Stimulated activated naive CD4-positive, alpha-beta T cell (primary cell): Measurements from ENCODE around the gene CCDC92B.
"Not testable (repeated sequence)": the region's sequence is repeated elsewhere in the genome, so short reads cannot be mapped to it uniquely, and the experiment has no call there.

Experiments used
- DNase-seq, 6 experiments: peaks; one replicate each; lab custom pipeline; 2025; lab: John Stamatoyannopoulos, UW

CCDC92B gene

DNA sequence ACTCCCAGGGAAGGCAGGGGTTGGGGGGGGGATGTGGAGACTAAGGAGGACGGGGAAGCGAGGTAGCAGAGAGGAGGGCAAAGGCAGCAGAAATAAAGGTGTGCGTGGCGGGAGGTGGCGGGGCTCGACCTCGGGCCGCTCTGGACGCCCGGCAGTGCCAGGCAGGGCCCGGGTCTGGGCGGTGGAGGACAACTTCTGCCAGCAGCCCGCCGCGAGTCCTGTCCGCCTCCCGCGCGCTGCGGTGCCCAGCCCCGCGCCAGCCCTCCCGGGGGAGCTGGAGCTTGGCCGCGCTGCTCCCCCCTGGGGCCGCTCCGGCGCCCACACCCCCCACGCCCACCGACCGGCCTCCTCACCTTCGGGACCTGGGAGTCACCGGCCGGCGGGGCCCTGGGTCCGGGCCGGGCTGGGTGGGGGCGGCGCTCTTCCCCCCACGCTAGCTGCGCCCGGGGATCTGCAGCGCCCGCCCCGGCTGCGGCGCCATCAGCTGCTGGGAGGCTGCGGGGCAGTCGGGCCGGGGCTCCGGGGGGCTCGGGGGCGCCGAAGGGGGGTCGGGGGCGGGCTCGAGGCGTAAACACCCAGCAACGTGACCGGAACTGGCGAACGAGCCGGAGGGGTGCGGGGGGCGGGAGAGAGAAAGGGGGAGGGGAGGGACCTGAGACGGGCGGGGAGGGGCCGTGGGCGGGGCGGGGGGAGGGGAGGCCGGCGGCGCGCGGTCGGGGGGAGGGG, at the start of gene CCDC92B:
TSS of gene CCDC92B (minus strand) at position 595 of the 726 bp plus-strand sequence. CDS start 14,507 bp downstream, outside the sequence.
- no peak for DNase-seq

DNA sequence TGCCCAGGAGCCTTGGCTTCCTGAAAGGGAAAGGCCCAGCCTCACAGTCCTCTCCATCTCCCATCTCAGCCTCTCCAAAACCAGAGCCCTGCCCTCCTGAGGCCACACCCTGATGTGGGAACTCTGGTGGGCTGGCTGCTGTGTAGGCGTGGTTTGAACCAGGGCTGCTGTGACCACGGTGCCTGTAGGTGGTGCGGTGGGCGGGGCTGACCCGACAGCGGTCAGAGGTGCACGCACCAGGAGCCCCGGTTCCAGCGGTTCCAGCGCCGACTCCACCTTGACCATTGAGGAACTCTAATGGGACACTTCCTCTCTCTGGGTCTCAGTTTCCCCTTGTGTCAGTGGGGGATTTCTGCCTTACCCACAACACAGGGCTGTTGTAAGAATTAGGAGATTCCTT, 49.2 kb upstream of the CCDC92B start:
- no peak for DNase-seq

DNA sequence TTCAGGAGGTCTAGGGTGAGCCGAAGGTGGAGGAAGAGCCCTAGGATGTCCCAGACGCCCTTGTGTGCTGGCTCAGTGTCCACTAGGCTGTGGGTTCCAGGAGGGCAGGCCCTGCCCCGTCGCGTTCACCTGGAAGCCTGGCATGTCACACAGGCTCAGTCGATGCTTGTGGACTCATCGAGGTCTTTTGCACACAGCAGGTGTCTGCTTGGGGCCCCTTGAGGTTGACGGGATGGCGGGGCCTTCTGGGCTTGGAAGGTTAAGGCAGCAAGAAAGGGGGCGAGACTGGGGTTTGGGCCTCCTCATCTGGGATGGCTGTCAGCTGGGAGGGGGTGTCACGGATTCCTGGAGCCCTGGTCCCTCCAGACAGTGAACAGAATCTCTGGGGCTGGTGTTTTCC, 48.7 kb upstream of the CCDC92B start:
- no peak for DNase-seq

DNA sequence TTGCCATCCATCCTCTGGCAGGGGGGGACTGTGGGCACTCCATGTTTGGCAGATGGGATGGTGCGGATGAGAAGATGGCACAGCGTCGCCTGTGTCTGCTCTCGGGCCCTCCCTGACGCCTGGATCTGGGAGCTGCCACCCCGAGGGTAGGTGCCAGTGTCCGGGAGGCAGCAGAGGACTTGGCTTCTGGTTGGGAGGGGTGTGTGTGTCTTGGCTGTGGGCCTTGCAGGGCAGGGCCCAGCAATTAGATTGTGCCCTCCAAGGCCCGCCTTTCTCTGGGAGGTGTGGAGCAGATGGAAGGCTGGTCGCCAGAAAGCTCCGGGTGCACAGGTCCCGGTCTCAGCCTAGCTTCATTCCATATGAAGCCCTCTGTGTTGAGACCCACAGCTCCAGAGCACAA, 48.2 kb upstream of the CCDC92B start:
- DNase-seq, result no peak

DNA sequence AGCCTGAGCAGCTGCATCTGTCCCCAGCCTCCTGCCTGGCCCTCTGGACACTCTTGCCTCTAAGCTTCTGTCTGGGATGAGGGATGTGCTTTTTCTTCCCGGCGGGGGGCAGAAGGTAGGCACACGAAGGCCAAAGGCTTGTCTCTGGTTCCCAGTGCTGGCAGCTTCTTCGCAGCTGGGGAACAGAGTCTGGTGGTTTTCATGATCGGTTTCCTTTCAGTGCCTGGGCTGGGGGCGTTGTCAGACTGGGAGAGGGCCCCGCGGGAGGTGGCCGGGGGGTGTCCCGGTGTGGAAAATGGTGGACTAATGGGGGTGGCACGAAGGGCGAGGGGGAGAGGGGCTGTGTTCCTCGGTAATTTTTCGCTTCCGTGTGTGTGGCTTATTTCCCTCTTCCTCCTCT, 47.8 kb upstream of the CCDC92B start:
- peak in 2 of 6 experiments; percentile 27 to 38 for DNase-seq

DNA sequence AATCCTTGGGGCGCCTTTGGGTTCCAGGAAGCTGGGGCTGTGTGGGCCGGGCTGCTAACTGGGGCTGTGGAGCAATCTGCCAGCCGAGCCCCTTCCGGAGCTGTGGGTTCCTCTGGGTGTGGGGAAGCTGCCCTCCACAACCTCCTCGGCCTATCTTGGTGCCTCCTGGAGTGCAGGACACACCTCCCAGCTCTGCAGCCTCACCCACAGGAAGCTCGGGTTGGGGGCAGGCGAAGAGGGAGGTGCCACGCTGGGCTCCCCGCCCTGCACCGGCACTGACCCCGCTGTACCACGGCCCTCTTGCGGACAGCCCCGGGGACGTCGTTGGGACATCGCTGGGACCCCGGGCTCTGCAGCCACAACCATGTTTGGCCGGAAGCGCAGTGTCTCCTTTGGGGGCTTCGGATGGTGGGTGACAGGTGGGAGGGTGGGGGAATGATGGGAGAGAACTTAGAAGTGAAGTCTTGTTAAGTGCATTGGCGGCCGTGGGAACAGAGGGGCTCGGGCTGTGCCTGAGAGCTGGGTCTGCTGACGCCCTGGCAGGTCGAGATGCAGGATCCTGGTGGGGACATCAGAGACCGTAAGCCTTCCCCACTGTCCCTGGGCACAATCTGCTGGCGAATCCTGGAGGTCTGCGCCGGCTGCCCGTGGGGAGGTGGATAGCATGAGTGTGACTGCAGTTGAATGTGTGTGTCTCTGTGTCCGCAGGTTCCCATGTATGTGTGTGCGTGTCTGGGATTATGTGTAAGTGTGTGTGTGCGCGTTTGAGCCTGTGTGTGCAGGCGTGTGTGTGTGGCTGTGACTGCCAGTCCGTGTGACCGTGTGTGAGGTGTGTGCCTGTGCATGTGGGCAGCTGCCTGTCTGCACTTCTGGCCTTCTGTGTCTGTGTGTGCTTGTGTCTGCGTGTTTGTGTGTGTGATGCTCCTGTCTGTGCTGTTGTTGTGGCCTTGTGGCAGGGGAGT, 47.0 kb upstream of the CCDC92B start, which contains the start of gene RAP1GAP2:
TSS of gene RAP1GAP2 (plus strand) at position 275 of the 962 bp plus-strand sequence. CDS start at position 365, 90 bp downstream.
- DNase-seq, result peak; percentile 26 to 67 (median 55)

DNA sequence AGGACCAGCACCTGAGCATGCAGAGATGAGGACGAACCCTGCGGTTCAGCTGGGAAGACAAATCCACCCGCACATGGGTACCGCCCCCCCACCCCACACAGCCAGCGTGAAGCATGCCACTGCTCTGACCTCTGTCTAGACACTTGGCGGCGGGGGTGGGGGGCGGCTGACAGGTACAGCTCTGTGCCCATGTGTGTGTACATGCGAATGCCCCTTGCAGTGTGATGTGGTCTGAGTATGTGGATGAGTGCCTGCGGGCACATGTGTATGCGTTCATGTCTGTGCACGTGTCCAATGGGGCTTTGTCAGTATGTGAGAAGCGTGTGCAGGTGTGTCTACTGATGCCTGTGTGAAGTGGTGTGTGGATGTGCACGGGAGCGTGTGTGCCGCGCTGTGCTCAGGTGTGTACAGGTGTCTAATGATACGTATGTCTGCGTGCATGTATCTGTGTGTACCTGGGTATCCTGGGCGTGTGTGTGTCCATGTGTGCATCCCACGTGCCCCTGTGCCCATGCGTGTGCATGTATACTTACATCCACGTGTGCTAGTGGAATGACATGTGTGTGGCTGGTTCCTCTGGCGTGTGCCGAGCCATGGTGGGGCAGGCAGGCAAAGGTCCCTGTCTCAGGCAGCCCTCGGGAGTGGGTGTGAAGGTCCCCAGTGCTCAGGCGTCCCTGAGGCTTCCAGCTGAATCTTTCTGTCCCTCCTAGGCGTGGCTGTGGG, 46.1 kb upstream of the CCDC92B start:
- no peak for DNase-seq

DNA sequence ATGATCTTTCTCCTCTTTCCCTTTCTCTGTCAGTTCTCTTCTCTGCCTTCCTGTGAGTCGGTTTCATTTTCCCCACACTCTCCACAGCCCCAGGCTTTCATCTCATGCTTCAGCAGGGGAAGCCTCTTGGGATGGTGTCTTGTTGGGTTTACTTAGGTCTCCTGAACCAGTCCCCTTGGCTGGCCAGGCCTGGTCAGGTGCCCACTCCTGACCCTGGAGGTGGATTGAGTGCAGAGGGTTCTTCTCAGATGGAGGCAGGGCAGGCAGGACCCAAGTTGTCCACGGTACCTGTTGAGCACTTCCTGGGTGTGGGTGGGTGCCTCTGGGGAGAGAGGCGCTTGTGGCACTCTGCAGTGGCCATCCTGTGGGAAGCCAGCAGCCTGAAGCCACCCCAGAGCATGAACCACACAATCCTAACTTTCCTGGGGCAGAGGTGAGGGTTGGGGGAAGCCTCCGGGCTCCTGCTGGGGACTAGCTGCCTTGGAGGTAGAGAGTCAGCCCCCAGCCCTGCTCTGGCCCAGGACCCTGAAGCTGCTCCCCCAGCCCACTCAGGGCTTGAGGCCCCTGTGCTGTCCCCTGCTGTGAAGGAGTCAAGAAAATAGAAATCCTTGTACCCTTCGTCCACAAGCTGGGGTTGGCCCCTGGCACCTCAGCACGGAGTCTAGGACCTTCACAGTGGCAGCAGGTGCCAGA, 44.8 kb upstream of the CCDC92B start:
- DNase-seq, result peak in 1 of 6 experiments; percentile 44

DNA sequence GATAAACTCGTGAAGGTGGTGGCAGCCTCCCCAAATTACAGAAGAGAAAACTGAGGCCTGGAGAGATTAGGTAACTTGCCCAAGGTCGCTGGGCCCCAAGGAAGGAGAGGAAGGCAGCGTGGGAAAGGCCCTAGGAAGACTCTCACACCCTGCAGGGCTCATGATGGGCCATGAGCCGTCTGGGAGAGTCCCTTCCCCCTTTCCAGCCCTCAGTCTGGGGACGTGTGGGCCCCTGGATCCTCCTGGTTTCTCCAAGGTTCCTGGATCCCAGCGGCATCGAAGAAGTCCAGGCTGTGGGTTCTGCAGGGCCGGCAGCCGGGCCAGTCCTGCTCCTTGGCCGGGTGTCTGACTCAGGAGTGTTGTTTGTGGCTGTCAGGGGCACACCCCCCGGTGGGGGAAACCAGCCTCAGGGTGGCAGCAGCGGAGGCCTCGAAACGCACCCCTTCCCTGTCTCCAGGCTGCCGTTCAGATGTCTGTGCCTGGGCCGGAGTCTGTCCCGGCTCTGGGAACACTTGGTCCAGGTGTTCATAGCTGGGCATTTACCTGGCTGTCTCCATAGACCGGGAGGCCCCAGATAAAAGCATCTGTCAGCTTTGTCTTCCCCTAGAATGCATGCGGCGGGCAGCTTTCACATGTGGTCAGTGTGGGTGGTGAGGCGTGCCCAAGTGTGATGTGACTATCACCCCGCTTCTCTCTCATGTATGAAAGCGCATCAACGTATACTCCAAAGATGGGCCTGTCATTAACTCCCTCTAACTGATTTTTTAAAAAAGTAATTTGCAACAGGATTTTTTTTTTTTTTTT, 43.1 kb upstream of the CCDC92B start:
- DNase-seq, result no peak

DNA sequence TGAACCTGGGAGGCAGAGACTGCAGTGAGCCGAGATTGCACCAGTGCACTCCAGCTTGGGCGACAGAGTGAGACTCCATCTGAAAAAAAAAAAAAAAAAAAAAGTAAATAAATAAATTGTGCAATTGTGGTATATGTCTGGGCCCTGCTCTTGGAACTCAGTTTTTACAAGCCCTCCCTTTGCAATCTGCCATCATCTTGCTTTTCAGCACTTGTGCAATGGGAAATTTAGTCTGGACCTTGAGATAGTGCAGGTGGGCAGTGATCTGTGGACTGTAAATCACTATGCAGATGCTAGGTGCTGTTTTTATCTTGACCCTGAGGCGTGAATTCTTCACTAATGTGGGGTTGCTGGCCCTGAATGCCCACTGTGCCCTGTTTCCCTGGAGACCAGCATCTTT, 40.2 kb upstream of the CCDC92B start:
- DNase-seq, result no peak

DNA sequence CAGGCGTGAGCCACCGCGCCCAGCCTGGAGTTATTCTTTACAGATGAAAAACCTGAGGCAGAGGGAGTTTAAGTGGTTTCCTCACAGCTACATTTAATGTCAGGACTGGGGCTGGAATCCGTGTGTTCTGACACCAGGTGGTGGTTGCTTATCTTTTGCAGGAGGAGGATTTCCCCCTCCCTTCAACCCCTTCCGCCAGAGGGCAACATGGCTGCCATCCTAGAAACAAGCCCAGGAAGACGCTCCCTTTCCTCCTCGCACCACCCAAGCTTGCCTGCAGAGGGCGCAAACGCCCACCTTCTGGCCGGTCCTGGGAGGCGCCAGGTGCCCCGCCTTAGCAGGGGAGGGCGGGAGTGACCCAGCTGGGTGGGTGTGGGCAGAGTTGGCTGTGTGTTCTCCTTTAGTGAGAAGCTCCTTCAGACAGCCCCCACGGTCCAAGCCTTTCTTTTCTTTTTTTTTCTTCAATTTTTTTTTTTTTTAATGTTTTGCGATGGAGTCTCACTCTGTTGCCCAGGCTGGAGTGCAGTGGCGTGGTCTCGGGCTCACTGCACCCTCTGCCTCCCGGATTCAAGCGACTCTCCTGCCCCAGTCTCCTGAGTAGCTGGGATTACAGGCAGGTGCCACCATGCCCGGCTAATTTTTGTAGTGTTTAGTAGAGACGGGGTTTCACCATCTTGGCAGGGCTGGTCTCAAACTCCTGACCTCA, 36.9 kb upstream of the CCDC92B start:
- DNase-seq, result peak; percentile 78 to 89 (median 84)

DNA sequence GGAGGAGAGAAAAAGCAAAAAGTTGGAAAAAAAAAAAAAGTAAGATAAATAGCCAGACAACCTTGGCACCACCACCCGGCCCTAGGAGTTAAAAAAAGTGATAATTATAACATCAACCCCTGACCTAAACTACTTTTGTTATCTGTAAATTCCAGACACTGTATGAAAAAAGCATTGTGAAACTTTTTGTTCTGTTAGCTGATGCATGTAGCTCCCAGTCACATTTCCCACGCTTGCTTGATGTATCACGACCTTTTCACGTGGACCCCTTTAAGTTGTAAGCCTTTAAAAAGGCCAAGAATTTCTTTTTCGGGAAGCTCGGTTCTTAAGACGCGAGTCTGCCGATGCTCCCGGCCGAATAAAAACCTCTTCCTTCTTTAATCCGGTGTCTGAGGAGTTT, 35.9 kb upstream of the CCDC92B start:
- DNase-seq, result not testable (repeated sequence)

DNA sequence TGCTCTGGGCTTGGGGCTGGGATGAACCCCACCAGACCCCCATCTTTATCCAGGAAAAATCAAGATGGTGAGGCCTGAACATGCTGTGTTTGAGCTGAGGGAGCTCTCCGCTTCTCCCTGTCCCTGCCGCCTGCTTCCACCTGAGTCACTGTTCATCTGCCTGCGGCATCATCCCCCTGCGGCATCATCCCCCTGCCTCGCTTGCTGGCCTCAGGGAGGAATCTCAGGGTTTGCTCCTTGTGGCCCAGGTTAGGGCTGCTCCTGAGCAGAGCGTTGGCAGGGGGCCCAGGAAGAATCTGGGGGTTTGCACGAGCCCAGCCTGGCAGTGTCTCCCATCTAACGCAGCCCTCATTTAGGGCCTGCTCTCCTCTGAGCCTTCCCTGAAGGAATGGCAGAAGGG, 35.4 kb upstream of the CCDC92B start:
- DNase-seq, result no peak

DNA sequence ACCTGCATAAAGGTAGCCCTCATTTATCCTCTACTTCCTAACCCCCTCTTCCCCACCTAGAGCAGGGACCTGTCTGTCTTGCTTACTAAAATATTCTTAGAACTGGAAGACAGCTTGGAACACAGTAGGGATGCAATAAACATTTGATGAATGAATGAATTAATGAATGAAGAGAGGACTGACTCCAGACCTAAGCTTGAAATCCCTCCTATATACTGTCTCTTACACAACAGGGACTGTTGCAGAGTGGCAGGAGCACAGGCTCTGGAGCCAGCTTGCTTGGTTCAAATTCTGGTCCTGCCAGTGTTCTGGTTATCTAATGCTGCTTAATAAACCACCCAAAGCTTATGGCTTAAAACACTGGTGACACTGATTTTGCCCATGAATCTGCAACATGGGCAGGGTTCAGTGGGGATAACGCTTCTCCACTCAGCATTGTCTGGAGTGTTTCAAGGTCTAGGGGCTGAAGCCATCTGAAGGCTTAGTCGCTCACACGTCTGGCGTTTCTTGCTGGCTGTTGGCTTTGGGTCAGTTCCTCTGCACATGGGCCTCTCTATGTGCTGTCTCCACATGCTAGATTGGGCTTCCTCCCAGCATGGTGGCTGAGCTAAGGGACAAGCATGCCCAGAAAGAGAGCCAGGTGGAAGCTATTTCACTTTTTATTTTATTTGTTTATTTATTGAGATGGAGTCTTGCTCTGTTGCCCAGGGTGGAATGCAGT, 34.0 kb upstream of the CCDC92B start:
- DNase-seq, result no peak

DNA sequence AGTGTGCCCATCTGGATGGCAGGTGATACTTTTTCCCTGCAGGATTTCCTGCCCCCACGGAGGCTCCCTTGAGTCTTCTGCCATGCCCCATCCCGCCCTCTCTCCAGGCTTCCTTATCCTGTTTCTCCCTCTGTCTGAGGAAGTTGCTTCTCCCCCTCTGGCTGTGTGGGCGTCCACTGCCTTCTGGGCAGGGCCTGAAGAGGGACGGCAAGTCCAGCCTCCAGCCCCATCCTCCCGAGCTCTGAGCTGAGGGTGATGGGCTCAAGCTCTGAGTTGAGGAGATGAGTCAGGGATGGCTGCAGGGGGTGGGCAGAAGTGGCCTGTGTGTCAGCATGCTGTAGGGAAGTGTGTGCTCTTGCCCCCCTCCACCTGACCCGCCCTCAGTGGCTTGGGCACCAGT, 32.6 kb upstream of the CCDC92B start:
- no peak for DNase-seq

DNA sequence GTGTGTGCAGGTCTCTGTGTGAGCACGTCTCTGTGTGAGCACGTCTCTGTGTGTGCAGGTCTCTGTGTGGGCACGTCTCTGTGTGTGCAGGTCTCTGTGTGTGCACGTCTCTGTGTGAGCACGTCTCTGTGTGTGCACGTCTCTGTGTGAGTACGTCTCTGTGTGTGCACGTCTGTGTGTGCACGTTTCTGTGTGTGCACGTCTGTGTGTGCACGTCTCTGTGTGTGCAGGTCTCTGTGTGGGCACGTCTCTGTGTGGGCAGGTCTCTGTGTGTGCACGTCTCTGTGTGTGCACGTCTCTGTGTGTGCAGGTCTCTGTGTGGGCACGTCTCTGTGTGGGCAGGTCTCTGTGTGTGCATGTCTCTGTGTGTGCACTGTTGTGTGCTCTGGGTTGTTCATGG, 32.1 kb upstream of the CCDC92B start:
- DNase-seq, result not testable (repeated sequence)

DNA sequence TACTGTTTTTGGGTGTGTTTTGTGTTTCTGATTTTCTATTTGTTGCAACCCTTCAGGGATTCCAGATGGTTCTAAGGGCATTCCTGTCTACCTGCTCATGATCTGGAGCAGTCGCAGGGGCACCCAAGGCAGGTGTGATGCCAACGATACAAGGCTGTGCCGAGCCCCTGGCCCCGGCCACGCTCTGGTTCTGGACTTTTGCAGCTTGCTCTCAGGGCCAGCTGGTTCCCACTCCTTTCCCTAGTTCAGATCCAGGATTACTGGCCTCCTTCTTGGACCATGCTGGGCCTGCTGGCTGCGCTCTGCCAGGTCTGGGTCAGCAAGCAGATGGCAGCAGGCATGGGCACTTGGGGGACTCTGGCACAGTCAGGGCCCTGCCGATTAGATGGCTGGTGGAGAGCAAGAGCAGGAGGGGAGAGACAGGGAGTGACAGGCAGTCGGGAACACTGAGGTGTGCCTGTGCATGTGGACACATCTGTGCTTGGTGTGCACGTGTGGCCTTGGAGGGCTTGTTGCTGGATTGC, 31.5 kb upstream of the CCDC92B start:
- DNase-seq, result no peak

DNA sequence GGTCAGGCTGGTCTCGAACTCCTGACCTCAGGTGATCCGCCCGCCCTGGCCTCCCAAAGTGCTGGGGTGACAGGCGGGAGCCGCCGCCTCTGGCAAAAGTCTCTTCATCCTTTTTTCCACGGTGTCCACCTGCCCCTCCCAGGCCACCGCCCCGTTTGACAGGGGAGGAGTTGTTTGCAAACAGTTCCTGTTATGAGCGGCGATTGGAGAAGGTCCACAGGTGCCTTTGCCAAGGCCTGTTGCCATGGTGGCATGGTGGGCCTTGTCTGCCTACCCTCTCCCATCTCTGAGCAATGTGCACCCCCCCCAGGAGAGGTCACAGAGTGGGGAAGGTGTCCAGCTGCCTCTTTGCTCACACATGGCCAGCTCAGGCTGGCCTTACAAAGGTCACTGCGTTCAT, 30.8 kb upstream of the CCDC92B start:
- DNase-seq, result no peak

DNA sequence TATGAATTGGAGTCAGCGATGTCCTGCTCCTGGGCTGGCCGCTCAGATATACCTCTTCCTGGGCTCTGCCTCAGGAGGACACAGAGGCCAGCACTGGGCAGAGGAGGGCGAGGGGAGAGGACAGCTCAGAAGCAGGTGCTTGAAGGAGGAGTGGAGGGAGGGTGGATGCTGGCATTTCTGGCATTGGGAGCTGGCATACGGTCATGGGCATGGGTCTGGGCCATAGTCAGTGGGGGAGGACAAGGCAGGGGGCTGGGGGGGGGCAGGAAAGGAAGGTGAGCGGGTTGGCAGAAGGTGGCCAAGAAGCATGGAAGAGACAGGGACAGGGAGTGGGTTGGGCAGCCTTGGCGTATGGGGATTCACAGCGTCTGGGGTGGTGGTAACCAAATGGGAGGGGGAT, 30.1 kb upstream of the CCDC92B start:
- DNase-seq, result no peak
